Measurements from ENCODE around the gene ATP10A.

The ATP10A gene

GRCh38 chr15:25800761-25801515, 62.2 kb downstream of the ATP10A start:
- no peak overlapping the region for H3K4me2 ChIP-seq (ENCODE audit: low read length)
- H3F3A ChIP-seq (ENCODE audit: insufficient read depth, low read length) = no peaks in the 10 kb centered on the region
- no peak overlapping the region for H3K4me3 ChIP-seq (ENCODE audit: low read depth, low read length, poor library complexity, severe bottlenecking)
- no peak overlapping the region for H2AFZ ChIP-seq (ENCODE audit: low read length)
- no peaks in the 10 kb centered on the region for H3K27me3 ChIP-seq (ENCODE audit: insufficient read depth, low read length)
- no peak overlapping the region for H3K27ac ChIP-seq (ENCODE audit: low read depth, low read length, poor library complexity, severe bottlenecking)
- no peak for TF ChIP-seq CTCF (IDR thresholded peaks at IDR 0.05; ENCODE audit: low read length)
- no peak for TF ChIP-seq EZH2 (IDR thresholded peaks at IDR 0.05; ENCODE audit: borderline replicate concordance, low read length)
- no peak overlapping the region for H3K9ac ChIP-seq (ENCODE audit: low read length)
- no peaks in the 10 kb centered on the region for H3K4me1 ChIP-seq (ENCODE audit: insufficient read depth, low read length, severe bottlenecking)
- no peaks in the 10 kb centered on the region for H3K36me3 ChIP-seq (ENCODE audit: insufficient read depth, low read length)
- H3K9me3 ChIP-seq (ENCODE audit: low read length) = no peaks in the 10 kb centered on the region
- no peaks in the 10 kb centered on the region for H3K9me2 ChIP-seq (ENCODE audit: low read depth, low read length)
- no peaks in the 10 kb centered on the region for H4K20me1 ChIP-seq (ENCODE audit: insufficient read depth, low read length)
- no peaks in the 10 kb centered on the region for H3K79me2 ChIP-seq (ENCODE audit: insufficient read depth, low read length)

DNA sequence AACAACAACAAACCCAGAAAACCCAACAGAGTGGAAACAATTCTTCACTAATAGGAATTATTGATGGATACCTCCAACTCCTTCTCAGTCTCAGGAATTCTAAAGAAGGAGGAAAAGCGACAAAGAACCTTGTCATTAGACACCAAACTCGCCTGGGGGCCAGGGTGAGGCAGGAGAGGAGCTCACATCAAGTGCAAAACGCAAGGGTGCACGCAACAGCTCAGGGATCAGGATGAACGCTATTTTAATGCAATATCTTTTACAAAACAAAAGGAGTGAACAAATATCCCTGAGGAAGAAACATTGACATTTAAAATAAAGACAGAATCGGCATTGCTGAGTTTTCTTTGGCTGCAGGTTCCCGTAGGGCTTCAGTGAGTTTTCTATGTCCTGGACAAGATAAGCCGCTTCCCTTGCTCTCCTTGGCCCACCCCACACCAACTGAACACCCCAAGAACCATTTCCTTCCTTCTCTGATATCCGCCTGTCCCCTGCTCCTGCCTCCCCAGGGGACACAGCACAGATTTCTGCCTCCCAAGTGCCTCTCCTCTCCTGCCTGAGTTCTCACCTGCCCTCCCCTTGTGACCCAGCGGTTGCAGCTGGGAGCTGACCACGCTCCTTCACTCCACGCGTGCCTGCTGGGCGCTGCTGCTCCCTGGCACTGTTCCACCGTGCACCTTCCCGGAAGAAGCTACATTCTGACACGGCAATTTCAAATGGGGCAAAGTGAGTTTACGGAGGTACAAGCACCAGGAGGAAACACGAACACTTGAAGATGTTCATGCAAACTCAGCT, 63.0 kb downstream of the ATP10A start:
- H3K9ac ChIP-seq (ENCODE audit: low read length) = no peak overlapping the region
- no peaks in the 10 kb centered on the region for H3K36me3 ChIP-seq (ENCODE audit: insufficient read depth, low read length)
- H3K4me1 ChIP-seq (ENCODE audit: insufficient read depth, low read length, severe bottlenecking) = no peaks in the 10 kb centered on the region
- TF ChIP-seq EZH2 (IDR thresholded peaks at IDR 0.05; ENCODE audit: borderline replicate concordance, low read length) (no peak), CTCF (IDR thresholded peaks at IDR 0.05; ENCODE audit: low read length) (no peak)
- no peak overlapping the region for H3K27ac ChIP-seq (ENCODE audit: low read depth, low read length, poor library complexity, severe bottlenecking)
- H3K4me3 ChIP-seq (ENCODE audit: low read depth, low read length, poor library complexity, severe bottlenecking) = no peak overlapping the region
- no peaks in the 10 kb centered on the region for H3K9me3 ChIP-seq (ENCODE audit: low read length)
- no peaks in the 10 kb centered on the region for H3K27me3 ChIP-seq (ENCODE audit: insufficient read depth, low read length)
- H2AFZ ChIP-seq (ENCODE audit: low read length) = no peak overlapping the region
- H3K79me2 ChIP-seq (ENCODE audit: insufficient read depth, low read length) = no peaks in the 10 kb centered on the region
- H4K20me1 ChIP-seq (ENCODE audit: insufficient read depth, low read length) = no peaks in the 10 kb centered on the region
- H3K9me2 ChIP-seq (ENCODE audit: low read depth, low read length) = no peaks in the 10 kb centered on the region
- no peak overlapping the region for H3K4me2 ChIP-seq (ENCODE audit: low read length)
- H3F3A ChIP-seq (ENCODE audit: insufficient read depth, low read length) = no peaks in the 10 kb centered on the region

GRCh38 chr15:25797936-25798901, 64.9 kb downstream of the ATP10A start:
- H3K36me3 ChIP-seq (ENCODE audit: insufficient read depth, low read length) = no peaks in the 10 kb centered on the region
- no peaks in the 10 kb centered on the region for H3K4me1 ChIP-seq (ENCODE audit: insufficient read depth, low read length, severe bottlenecking)
- H4K20me1 ChIP-seq (ENCODE audit: insufficient read depth, low read length) = no peaks in the 10 kb centered on the region
- H3K27ac ChIP-seq (ENCODE audit: low read depth, low read length, poor library complexity, severe bottlenecking) = no peak overlapping the region
- H3K9ac ChIP-seq (ENCODE audit: low read length) = no peak overlapping the region
- no peak overlapping the region for H3K4me3 ChIP-seq (ENCODE audit: low read depth, low read length, poor library complexity, severe bottlenecking)
- no peaks in the 10 kb centered on the region for H3K9me3 ChIP-seq (ENCODE audit: low read length)
- TF ChIP-seq EZH2 (IDR thresholded peaks at IDR 0.05; ENCODE audit: borderline replicate concordance, low read length) (no peak), CTCF (IDR thresholded peaks at IDR 0.05; ENCODE audit: low read length) (no peak)
- H2AFZ ChIP-seq (ENCODE audit: low read length) = no peak overlapping the region
- H3K27me3 ChIP-seq (ENCODE audit: insufficient read depth, low read length) = no peaks in the 10 kb centered on the region
- H3K79me2 ChIP-seq (ENCODE audit: insufficient read depth, low read length) = no peaks in the 10 kb centered on the region
- no peaks in the 10 kb centered on the region for H3K9me2 ChIP-seq (ENCODE audit: low read depth, low read length)
- H3K4me2 ChIP-seq (ENCODE audit: low read length) = no peak overlapping the region
- H3F3A ChIP-seq (ENCODE audit: insufficient read depth, low read length) = no peaks in the 10 kb centered on the region
